Neural progenitor cell (in vitro differentiated cells): Measurements from ENCODE around the gene EBP. TPM values are rescaled to one million over a fixed set of nuclear protein-coding genes. Genes with fewer than 3 reads are reported as not detected.

Experiments
- DNase-seq: peaks from one replicate; pipeline ENCODE4 v3.0.0-alpha.2; 2016; ENCODE audit warnings: low spot score
- H2AFZ ChIP-seq: fragments of 200-600 bp; sonication (generic); replicated peaks from 2 replicates; pipeline ENCODE4 v1.6.1; 2016; ENCODE audit warnings: antibody characterized with exemption
- H3F3A ChIP-seq: fragments of 200-600 bp; sonication (generic); 2 replicates; pipeline ENCODE4 v1.6.1; 2016; ENCODE audit warnings: antibody characterized with exemption, low read depth
- H3K27ac ChIP-seq: fragments of 200-600 bp; sonication (generic); 2 replicates; pipeline ENCODE4 v1.5.1; 2016; ENCODE audit warnings: mild to moderate bottlenecking
- H3K27me3 ChIP-seq: fragments of 200-600 bp; sonication (generic); 2 replicates; pipeline ENCODE4 v1.6.1; 2016; ENCODE audit warnings: mild to moderate bottlenecking, moderate library complexity
- H3K36me3 ChIP-seq: fragments of 200-600 bp; sonication (generic); 2 replicates; pipeline ENCODE4 v1.5.1; 2016
- H3K4me1 ChIP-seq: fragments of 200-600 bp; sonication (generic); 2 replicates; pipeline ENCODE4 v1.6.1; 2016; ENCODE audit warnings: mixed run types
- H3K4me2 ChIP-seq: fragments of 200-600 bp; sonication (generic); 2 replicates; pipeline ENCODE4 v1.6.1; 2016
- H3K4me3 ChIP-seq: fragments of 200-600 bp; sonication (generic); 2 replicates; pipeline ENCODE4 v1.5.1; 2016
- H3K79me2 ChIP-seq: fragments of 200-600 bp; sonication (generic); 2 replicates; pipeline ENCODE4 v1.6.1; 2016; ENCODE audit warnings: low read depth
- H3K9ac ChIP-seq: fragments of 200-600 bp; sonication (generic); 2 replicates; pipeline ENCODE4 v1.6.1; 2016
- H3K9me3 ChIP-seq: fragments of 200-600 bp; sonication (generic); 2 replicates; pipeline ENCODE4 v1.5.1; 2016; ENCODE audit warnings: low read depth
- H4K20me1 ChIP-seq: fragments of 200-600 bp; sonication (generic); 2 replicates; pipeline ENCODE4 v1.6.1; 2016; ENCODE audit warnings: low read depth
- H3K27ac Mint-ChIP-seq: 3 replicates; pipeline ENCODE4 v1.8.0; 2021; ENCODE audit warnings: mixed read lengths
- H3K27me3 Mint-ChIP-seq: 2 replicates; pipeline ENCODE4 v1.8.0; 2022; ENCODE audit warnings: low read depth, mild to moderate bottlenecking, inconsistent platforms, moderate library complexity, mixed read lengths; ENCODE audit not compliant: insufficient read depth
- H3K36me3 Mint-ChIP-seq: 3 replicates; pipeline ENCODE4 v1.8.0; 2021; ENCODE audit warnings: mixed read lengths
- H3K4me1 Mint-ChIP-seq: 3 replicates; pipeline ENCODE4 v1.8.0; 2021; ENCODE audit warnings: mixed read lengths
- H3K4me3 Mint-ChIP-seq: 3 replicates; pipeline ENCODE4 v1.8.0; 2021; ENCODE audit warnings: mild to moderate bottlenecking, moderate library complexity, mixed read lengths
- H3K9me3 Mint-ChIP-seq: 3 replicates; pipeline ENCODE4 v1.8.0; 2020; ENCODE audit warnings: mixed read lengths
- EZH2 ChIP-seq: fragments of 200-600 bp; sonication (generic); IDR thresholded peaks from 2 replicates; pipeline ENCODE4 v1.6.1; 2017; ENCODE audit warnings: antibody characterized with exemption, mild to moderate bottlenecking, moderate library complexity
- EZH2phosphoT487 ChIP-seq: fragments of 200-600 bp; sonication (generic); IDR thresholded peaks from 2 replicates; pipeline ENCODE4 v1.6.1; 2017; ENCODE audit warnings: antibody characterized with exemption
- total RNA-seq: library from RNA; depleted of rRNA; stranded (reverse); fragments of >200 nt; gene quantifications from 2 replicates; pipeline ENCODE4 v1.2.3, GENCODE V29; 2015; ENCODE audit warnings: low replicate concordance
- TF ChIP-seq, protein P1 (sequence below): fragments of 200-600 bp; sonication (generic); IDR thresholded peaks from 2 replicates; pipeline ENCODE4 v1.5.1; 2017; ENCODE audit warnings: antibody characterized with exemption, mild to moderate bottlenecking

The EBP gene
- total RNA-seq, 1 donor from 2014 or later = 74.6 TPM

DNA sequence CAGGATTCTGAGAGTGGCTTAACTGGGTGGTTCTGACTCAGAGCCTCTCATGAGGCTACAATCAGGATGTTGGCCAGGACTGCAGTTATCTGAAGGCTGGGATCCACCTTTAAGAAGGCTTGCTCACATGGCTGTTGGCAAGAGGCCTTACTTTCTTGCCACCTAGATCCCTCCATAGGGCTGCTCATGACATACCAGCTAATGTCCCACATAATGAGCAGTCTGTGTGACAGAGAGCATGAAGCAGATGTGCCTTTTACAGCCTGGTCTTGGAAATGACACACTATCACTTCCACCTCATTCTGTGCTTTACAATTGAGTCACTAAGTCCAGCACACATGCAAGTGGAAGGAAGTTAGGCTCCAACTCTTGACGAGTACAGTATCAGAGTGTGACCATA, 48.4 kb downstream of the EBP start:
- Mint-ChIP-seq H3K4me3 (no peak overlapping the region), H3K9me3 (peaks cover 15% of the 10 kb centered on the region), H3K36me3 (peaks cover 2% of the 10 kb centered on the region), H3K4me1 (no peaks in the 10 kb centered on the region), H3K27ac (no peak overlapping the region), H3K27me3 (peaks cover 3% of the 10 kb centered on the region)
- H3F3A ChIP-seq = no peaks in the 10 kb centered on the region
- H2AFZ ChIP-seq = no peak overlapping the region
- no peak overlapping the region for H3K9ac ChIP-seq
- H3K27ac ChIP-seq = no peak overlapping the region
- no peak overlapping the region for H3K4me3 ChIP-seq
- H3K4me2 ChIP-seq = no peak overlapping the region
- DNase-seq = no peak
- H3K79me2 ChIP-seq = peaks cover 2% of the 10 kb centered on the region
- no peaks in the 10 kb centered on the region for H3K4me1 ChIP-seq
- no peaks in the 10 kb centered on the region for H4K20me1 ChIP-seq
- TF ChIP-seq EZH2phosphoT487 = no peak
- TF ChIP-seq, protein P1, sequence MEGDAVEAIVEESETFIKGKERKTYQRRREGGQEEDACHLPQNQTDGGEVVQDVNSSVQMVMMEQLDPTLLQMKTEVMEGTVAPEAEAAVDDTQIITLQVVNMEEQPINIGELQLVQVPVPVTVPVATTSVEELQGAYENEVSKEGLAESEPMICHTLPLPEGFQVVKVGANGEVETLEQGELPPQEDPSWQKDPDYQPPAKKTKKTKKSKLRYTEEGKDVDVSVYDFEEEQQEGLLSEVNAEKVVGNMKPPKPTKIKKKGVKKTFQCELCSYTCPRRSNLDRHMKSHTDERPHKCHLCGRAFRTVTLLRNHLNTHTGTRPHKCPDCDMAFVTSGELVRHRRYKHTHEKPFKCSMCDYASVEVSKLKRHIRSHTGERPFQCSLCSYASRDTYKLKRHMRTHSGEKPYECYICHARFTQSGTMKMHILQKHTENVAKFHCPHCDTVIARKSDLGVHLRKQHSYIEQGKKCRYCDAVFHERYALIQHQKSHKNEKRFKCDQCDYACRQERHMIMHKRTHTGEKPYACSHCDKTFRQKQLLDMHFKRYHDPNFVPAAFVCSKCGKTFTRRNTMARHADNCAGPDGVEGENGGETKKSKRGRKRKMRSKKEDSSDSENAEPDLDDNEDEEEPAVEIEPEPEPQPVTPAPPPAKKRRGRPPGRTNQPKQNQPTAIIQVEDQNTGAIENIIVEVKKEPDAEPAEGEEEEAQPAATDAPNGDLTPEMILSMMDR = no peak
- no peak for TF ChIP-seq EZH2
- H3K36me3 ChIP-seq = no peaks in the 10 kb centered on the region
- no peaks in the 10 kb centered on the region for H3K9me3 ChIP-seq
- no peaks in the 10 kb centered on the region for H3K27me3 ChIP-seq

DNA sequence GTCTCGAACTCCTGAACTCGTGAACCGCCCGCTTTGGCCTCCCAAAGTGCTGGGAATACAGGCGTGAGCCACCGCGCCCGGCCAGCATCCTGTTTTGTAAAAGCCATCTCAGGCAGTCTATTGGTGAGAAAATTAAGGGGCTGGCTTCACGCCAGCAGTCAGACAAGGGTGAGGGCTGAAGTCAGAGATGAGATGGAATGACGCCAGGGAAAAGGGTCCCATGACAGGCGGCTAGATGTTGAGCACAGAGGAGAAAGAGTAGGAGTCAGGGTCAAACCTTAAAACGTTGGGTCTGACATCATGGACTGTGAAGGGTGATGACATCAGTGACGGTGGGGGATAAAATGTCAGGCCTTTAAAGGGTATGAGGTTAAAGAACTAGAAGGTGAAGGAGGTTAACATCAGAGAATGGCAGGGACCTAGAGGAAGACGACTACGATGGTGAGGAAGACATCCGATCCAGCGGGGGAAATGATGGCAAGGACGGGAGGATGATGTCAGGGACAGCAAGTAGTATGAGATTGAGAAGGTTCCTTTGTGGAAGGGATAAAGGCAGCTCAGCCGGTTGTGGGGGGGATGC, 52.2 kb downstream of the EBP start:
- H3K36me3 Mint-ChIP-seq = peaks cover 9% of the 10 kb centered on the region
- H3K27me3 Mint-ChIP-seq = peaks cover 3% of the 10 kb centered on the region
- Histone ChIP-seq H3K79me2 (peaks cover 27% of the 10 kb centered on the region), H3K9ac (no peak overlapping the region), H3K4me2 (peak overlapping the region; percentile 90), H3K4me1 (no peaks in the 10 kb centered on the region), H3K9me3 (no peaks in the 10 kb centered on the region), H3K4me3 (peak overlapping the region; percentile 62), H3F3A (peaks cover 20% of the 10 kb centered on the region), H3K27me3 (no peaks in the 10 kb centered on the region), H3K36me3 (peaks cover 11% of the 10 kb centered on the region), H4K20me1 (no peaks in the 10 kb centered on the region), H2AFZ (no peak overlapping the region), H3K27ac (no peak overlapping the region)
- TF ChIP-seq, protein P1 = no peak
- TF ChIP-seq EZH2phosphoT487 (no peak), EZH2 (no peak)
- peak overlapping the region; percentile 9 for H3K27ac Mint-ChIP-seq
- no peaks in the 10 kb centered on the region for H3K4me1 Mint-ChIP-seq
- no peak for DNase-seq
- H3K4me3 Mint-ChIP-seq = peak overlapping the region; percentile 90
- peaks cover 11% of the 10 kb centered on the region for H3K9me3 Mint-ChIP-seq

DNA sequence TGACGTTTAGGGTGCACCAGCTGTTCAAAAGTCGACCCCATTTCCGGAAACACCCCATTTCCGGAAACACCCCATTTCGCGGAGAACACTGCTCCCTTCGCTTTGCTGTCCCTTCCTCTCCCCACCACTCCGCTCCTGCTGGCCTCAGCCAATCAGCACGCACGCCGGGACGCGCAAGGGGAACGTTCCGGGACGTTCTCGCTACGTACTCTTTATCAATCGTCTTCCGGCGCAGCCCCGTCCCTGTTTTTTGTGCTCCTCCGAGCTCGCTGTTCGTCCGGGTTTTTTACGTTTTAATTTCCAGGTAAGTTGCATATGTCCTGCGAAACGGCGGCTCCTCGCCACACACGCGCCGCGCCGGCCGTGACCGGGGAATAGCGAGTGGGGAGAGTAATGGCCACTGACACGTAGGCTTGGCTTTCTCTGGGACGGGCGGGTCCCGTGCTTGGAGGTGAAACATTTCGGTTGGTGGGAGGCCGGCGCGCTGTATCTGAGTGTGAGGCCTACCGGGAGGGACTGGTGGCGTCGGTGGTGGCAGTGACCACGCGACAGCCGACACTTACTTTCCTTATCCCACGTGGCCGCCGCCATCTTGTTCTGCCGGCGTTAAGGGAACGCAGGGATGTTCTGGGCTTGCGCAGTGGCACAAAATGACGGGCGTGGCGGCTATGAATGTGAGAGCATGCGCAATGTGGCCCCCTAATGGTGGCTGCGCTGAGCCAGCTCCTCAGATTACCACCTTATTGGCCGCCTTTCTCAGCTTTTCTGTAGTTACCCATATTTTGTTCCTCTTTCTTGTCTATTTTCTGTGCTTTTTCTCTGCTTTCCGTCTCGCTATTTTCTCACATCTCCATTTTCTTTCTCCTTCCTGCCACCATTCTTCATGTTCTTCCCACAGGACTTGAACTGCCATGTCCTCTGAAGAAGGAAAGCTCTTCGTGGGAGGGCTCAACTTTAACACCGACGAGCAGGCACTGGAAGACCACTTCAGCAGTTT, 53.0 kb downstream of the EBP start, which contains the start of gene RBM3:
Gene RBM3 (plus strand): TSS at position 215 of the 997 bp plus-strand sequence. CDS start 697 bp downstream, at position 912.
- Histone ChIP-seq H3K36me3 (peaks cover 11% of the 10 kb centered on the region), H3F3A (peaks cover 28% of the 10 kb centered on the region), H2AFZ (peak within 1 kb of the TSS; percentile 46), H3K79me2 (peaks cover 27% of the 10 kb centered on the region), H3K9me3 (no peaks in the 10 kb centered on the region), H3K4me2 (peak within 1 kb of the TSS; percentile 90), H3K27me3 (no peaks in the 10 kb centered on the region), H3K4me1 (no peaks in the 10 kb centered on the region), H4K20me1 (no peaks in the 10 kb centered on the region), H3K4me3 (peak within 1 kb of the TSS; percentile 62), H3K27ac (peak within 1 kb of the TSS; percentile 91), H3K9ac (peak within 1 kb of the TSS; percentile 79)
- TF ChIP-seq EZH2phosphoT487 = no peak
- TF ChIP-seq, protein P1 = peak; percentile 47
- Mint-ChIP-seq H3K27ac (peak within 1 kb of the TSS; percentile 97), H3K36me3 (peaks cover 9% of the 10 kb centered on the region), H3K4me1 (no peaks in the 10 kb centered on the region), H3K4me3 (peak within 1 kb of the TSS; percentile 90), H3K27me3 (peaks cover 3% of the 10 kb centered on the region), H3K9me3 (peaks cover 11% of the 10 kb centered on the region)
- DNase-seq = peak; percentile 91
